Calu3 (cell line): ENCODE measurements around the gene PDE9A. TPM values are rescaled to one million over a fixed set of nuclear protein-coding genes. Genes with fewer than 3 reads are reported as not detected.

Experiments used
- BruUV-seq: library from RNA; stranded (reverse); fragments of 400-500 nt; replicated peaks from 2 replicates; lab custom pipeline; 2021; lab: Mats Ljungman, UMichigan
- CTCF ChIA-PET: fragments of 300-600 bp; sonication (Branson Sonifier 250); formaldehyde crosslinking; loops from one replicate; lab custom pipeline; 2022; ENCODE audit warnings: antibody characterized with exemption; lab: Charles Lee
- DNase-seq: peaks from one replicate; pipeline ENCODE4 v3.0.0; 2022
- H3K27ac Mint-ChIP-seq: one replicate; pipeline ENCODE4 v1.8.0; 2022; ENCODE audit warnings: mixed read lengths; ENCODE audit not compliant: unreplicated experiment
- H3K27me3 Mint-ChIP-seq: one replicate; pipeline ENCODE4 v1.8.0; 2022; ENCODE audit warnings: mixed read lengths; ENCODE audit not compliant: unreplicated experiment
- H3K36me3 Mint-ChIP-seq: one replicate; pipeline ENCODE4 v1.8.0; 2022; ENCODE audit warnings: mild to moderate bottlenecking, moderate library complexity, mixed read lengths; ENCODE audit not compliant: insufficient read depth, unreplicated experiment
- H3K4me1 Mint-ChIP-seq: one replicate; pipeline ENCODE4 v1.8.0; 2022; ENCODE audit warnings: mild to moderate bottlenecking, low read depth, mixed read lengths; ENCODE audit not compliant: unreplicated experiment
- H3K4me3 Mint-ChIP-seq: one replicate; pipeline ENCODE4 v1.8.0; 2022; ENCODE audit warnings: mild to moderate bottlenecking, low read depth, moderate library complexity, mixed read lengths; ENCODE audit not compliant: unreplicated experiment
- H3K9me3 Mint-ChIP-seq: one replicate; pipeline ENCODE4 v1.8.0; 2022; ENCODE audit warnings: low read depth, mixed read lengths; ENCODE audit not compliant: unreplicated experiment
- CTCF ChIP-seq: fragments of 200-600 bp; IDR thresholded peaks from one replicate; pipeline ENCODE4 v1.8.0; 2022; ENCODE audit warnings: antibody characterized with exemption; ENCODE audit not compliant: unreplicated experiment
- intact Hi-C: fragments of 100-400 bp; cut with micrococcal nuclease; formaldehyde crosslinking; loops from one replicate; pipeline ENCODE4 v1.10.0; 2022; ENCODE audit not compliant: unreplicated experiment
- total RNA-seq: library from RNA; stranded (reverse); gene quantifications from 2 replicates; pipeline ENCODE4 v1.2.3, GENCODE V29; 2022

The PDE9A gene
- total RNA-seq, 1 experiment from 2014 or later = 10.9 TPM

- CTCF ChIA-PET = interaction anchor here (1.1 kb wide), 1 partner anchor 11 kb away, joined by 5 read pairs; no protein-coding TSS in a partner anchor
- TF ChIP-seq CTCF = no peak
- H3K36me3 Mint-ChIP-seq = no peaks in the 10 kb centered on the region
- no peaks in the 10 kb centered on the region for H3K9me3 Mint-ChIP-seq
- H3K4me3 Mint-ChIP-seq = no peak overlapping the region
- H3K27ac Mint-ChIP-seq = no peak overlapping the region
- H3K27me3 Mint-ChIP-seq = peaks cover 12% of the 10 kb centered on the region
- intact Hi-C loops = no loop called here
- DNase-seq = no peak
- peaks cover 13% of the 10 kb centered on the region for H3K4me1 Mint-ChIP-seq
- BruUV-seq = no TSS peak
These were observed 33.6 kb upstream of the PDE9A start for GRCh38 chr21:42619841-42620240.

- no peak for TF ChIP-seq CTCF
- H3K9me3 Mint-ChIP-seq = no peaks in the 10 kb centered on the region
- intact Hi-C loops = no loop called here
- CTCF ChIA-PET = interaction anchor here (1.1 kb wide), 1 partner anchor 10 kb away, joined by 5 read pairs; no protein-coding TSS in a partner anchor
- peaks cover 12% of the 10 kb centered on the region for H3K27me3 Mint-ChIP-seq
- no peak for DNase-seq
- H3K27ac Mint-ChIP-seq = no peak overlapping the region
- H3K4me3 Mint-ChIP-seq = no peak overlapping the region
- no peaks in the 10 kb centered on the region for H3K36me3 Mint-ChIP-seq
- peaks cover 14% of the 10 kb centered on the region for H3K4me1 Mint-ChIP-seq
- BruUV-seq = no TSS peak
These were observed 32.1 kb upstream of the PDE9A start for GRCh38 chr21:42621166-42621818.

- Mint-ChIP-seq H3K4me1 (peaks cover 14% of the 10 kb centered on the region), H3K9me3 (no peaks in the 10 kb centered on the region), H3K36me3 (no peaks in the 10 kb centered on the region), H3K4me3 (no peak overlapping the region), H3K27me3 (peaks cover 12% of the 10 kb centered on the region), H3K27ac (no peak overlapping the region)
- CTCF ChIA-PET = no interaction called here
- intact Hi-C loops = no loop called here
- no peak for DNase-seq
- TF ChIP-seq CTCF = no peak
- no TSS peak for BruUV-seq
These were observed 31.6 kb upstream of the PDE9A start for GRCh38 chr21:42621819-42622177.

- Mint-ChIP-seq H3K4me1 (peaks cover 14% of the 10 kb centered on the region), H3K36me3 (no peaks in the 10 kb centered on the region), H3K27me3 (peaks cover 12% of the 10 kb centered on the region), H3K27ac (no peak overlapping the region), H3K4me3 (no peak overlapping the region), H3K9me3 (no peaks in the 10 kb centered on the region)
- CTCF ChIA-PET = no interaction called here
- no TSS peak for BruUV-seq
- intact Hi-C loops = no loop called here
- no peak for TF ChIP-seq CTCF
- DNase-seq = no peak
These were observed 31.1 kb upstream of the PDE9A start for GRCh38 chr21:42622284-42622683.
